Gastroesophageal sphincter (tissue), 4 donors: ENCODE data around the gene KIF5A. TPM values are rescaled to one million over a fixed set of nuclear protein-coding genes. Genes with fewer than 3 reads are reported as not detected.

Source experiments
- ATAC-seq: fragments of 150-250 bp; one replicate; pipeline ENCODE4 v1.9.1; 2016; ENCODE audit warnings: mild to moderate bottlenecking, moderate library complexity
- H3K27ac ChIP-seq, 4 donors: fragments of 200-600 bp; sonication (generic) in 3 of 4; 1 replicate in 3 of 4; 2 replicates in 1 of 4; pipeline ENCODE4 v1.5.1; 2016 to 2019
- H3K27me3 ChIP-seq: fragments of 200-600 bp; sonication (generic); one replicate; pipeline ENCODE4 v1.5.1; 2019
- H3K36me3 ChIP-seq, 2 donors: fragments of 200-600 bp; sonication (generic); one replicate each; pipeline ENCODE4 v1.5.1; 2019; ENCODE audit warnings: control low read depth in 1 of 2
- H3K4me1 ChIP-seq, 3 donors: fragments of 200-600 bp; sonication (generic); 1 replicate in 2 of 3; 2 replicates in 1 of 3; pipeline ENCODE4 v1.5.1; 2016 to 2019; ENCODE audit warnings: control low read depth in 2 of 3
- H3K4me3 ChIP-seq, 2 donors: fragments of 200-600 bp; sonication (generic); one replicate each; pipeline ENCODE4 v1.5.1; 2019; ENCODE audit warnings: mild to moderate bottlenecking in 1 of 2, moderate library complexity in 1 of 2
- H3K9me3 ChIP-seq, 3 donors: fragments of 200-600 bp; sonication (generic); one replicate each; pipeline ENCODE4 v1.5.1; 2017 to 2019; ENCODE audit warnings: control low read depth in 2 of 3
- CTCF ChIP-seq, 4 experiments: fragments of 200-600 bp in 2 of 4; fragments of 450-650 bp in 2 of 4; sonication (generic) in 1 of 4; IDR thresholded peaks; one replicate each; pipeline ENCODE4 v1.5.1; 2017 to 2019; ENCODE audit warnings: antibody characterized with exemption in 4 of 4, mild to moderate bottlenecking in 2 of 4, moderate library complexity in 2 of 4
- EP300 ChIP-seq: sonication (generic); formaldehyde crosslinking; IDR thresholded peaks from one replicate; pipeline ENCODE4 v1.6.1; 2017; ENCODE audit warnings: antibody characterized with exemption, mild to moderate bottlenecking
- POLR2A ChIP-seq, 2 donors: fragments of 450-650 bp; IDR thresholded peaks; one replicate each; pipeline ENCODE4 v1.6.1; 2017; ENCODE audit warnings: antibody characterized with exemption in 2 of 2, mild to moderate bottlenecking in 2 of 2, moderate library complexity in 1 of 2
- POLR2AphosphoS5 ChIP-seq: sonication (generic); formaldehyde crosslinking; IDR thresholded peaks from one replicate; pipeline ENCODE4 v1.6.1; 2017; ENCODE audit warnings: antibody characterized with exemption
- WGBS, 2 donors: methylation state at CpG; one replicate each; pipeline ENCODE4 v1.1.5; 2018; ENCODE audit warnings: low coverage in 1 of 2; 5-methylcytosine and 5-hydroxymethylcytosine counted together
- total RNA-seq, 4 donors: library from RNA; depleted of rRNA; stranded (reverse); fragments of >200 nt; gene quantifications; one replicate each; pipeline ENCODE4 v1.1.0, GENCODE V29; 2016

The KIF5A gene
- total RNA-seq, 4 donors from 2014 or later: 0.89 to 4.7 (median 1.6) TPM

- ATAC-seq: no peak
- Histone ChIP-seq H3K4me1 (peaks cover 0 to 16% (median 0%) of the 10 kb centered on the region in 3 donors), H3K9me3 (no peaks in the 10 kb centered on the region), H3K36me3 (peaks cover 0 to 93% of the 10 kb centered on the region in 2 donors), H3K27ac (no peak overlapping the region), H3K4me3 (no peak overlapping the region), H3K27me3 (no peaks in the 10 kb centered on the region)
- WGBS, 2 donors: 60 to 96% methylated on average over 1 to 7 of the region's 8 CpGs
- no peak for TF ChIP-seq POLR2AphosphoS5
- TF ChIP-seq CTCF (IDR thresholded peaks at IDR 0.05): no peak
- TF ChIP-seq POLR2A (IDR thresholded peaks at IDR 0.05): no peak
Observed at GRCh38 chr12:57533108-57533507, 16.7 kb upstream of the KIF5A start.

- no peak overlapping the region for H3K27ac ChIP-seq
- no peaks in the 10 kb centered on the region for H3K27me3 ChIP-seq
- peaks cover 0 to 11% (median 0%) of the 10 kb centered on the region in 3 donors for H3K4me1 ChIP-seq
- WGBS, 2 donors: 90 to 95% methylated on average over 2 to 5 of the region's 5 CpGs
- no peak for TF ChIP-seq EP300
- TF ChIP-seq POLR2A (IDR thresholded peaks at IDR 0.05): no peak
- no peak for TF ChIP-seq CTCF (IDR thresholded peaks at IDR 0.05)
- TF ChIP-seq POLR2AphosphoS5: no peak
- no peaks in the 10 kb centered on the region for H3K9me3 ChIP-seq
- H3K4me3 ChIP-seq: no peak overlapping the region
- ATAC-seq: no peak
- H3K36me3 ChIP-seq: peaks cover 0 to 93% of the 10 kb centered on the region in 2 donors
Observed at GRCh38 chr12:57534250-57534649, 15.6 kb upstream of the KIF5A start.

- Histone ChIP-seq H3K27ac (no peak overlapping the region), H3K27me3 (no peaks in the 10 kb centered on the region), H3K4me3 (no peak overlapping the region), H3K9me3 (no peaks in the 10 kb centered on the region), H3K36me3 (peaks cover 0 to 92% of the 10 kb centered on the region in 2 donors), H3K4me1 (peaks cover 0 to 5% (median 0%) of the 10 kb centered on the region in 3 donors)
- WGBS, 2 donors: 90% methylated on average over 1 to 2 of the region's 3 CpGs
- TF ChIP-seq POLR2AphosphoS5 (no peak), POLR2A (IDR thresholded peaks at IDR 0.05) (no peak), CTCF (IDR thresholded peaks at IDR 0.05) (no peak)
- ATAC-seq: no peak
Observed at GRCh38 chr12:57534991-57535543, 14.8 kb upstream of the KIF5A start.

GRCh38 chr12:57535764-57536596 lies 13.9 kb upstream of the KIF5A start:
- WGBS, 2 donors: 55 to 75% methylated on average over 3 to 6 of the region's 6 CpGs
- no peak for TF ChIP-seq EP300
- TF ChIP-seq POLR2A (IDR thresholded peaks at IDR 0.05): no peak
- no peak for TF ChIP-seq POLR2AphosphoS5
- TF ChIP-seq CTCF (IDR thresholded peaks at IDR 0.05): no peak
- Histone ChIP-seq H3K36me3 (peaks cover 0 to 86% of the 10 kb centered on the region in 2 donors), H3K27ac (no peak overlapping the region), H3K4me1 (peaks cover 0 to 5% (median 0%) of the 10 kb centered on the region in 3 donors), H3K27me3 (no peaks in the 10 kb centered on the region), H3K4me3 (no peak overlapping the region), H3K9me3 (no peaks in the 10 kb centered on the region)
- no peak for ATAC-seq

- Histone ChIP-seq H3K36me3 (peaks cover 0 to 86% of the 10 kb centered on the region in 2 donors), H3K4me3 (no peak overlapping the region)
Observed at GRCh38 chr12:57536597-57536942, 13.3 kb upstream of the KIF5A start.

More at GRCh38 chr12:57536597-57536942, 13.3 kb upstream of the KIF5A start:
- H3K4me1 ChIP-seq: peaks cover 0 to 5% (median 0%) of the 10 kb centered on the region in 3 donors
- no peaks in the 10 kb centered on the region for H3K9me3 ChIP-seq
- TF ChIP-seq POLR2AphosphoS5: no peak
- TF ChIP-seq EP300: no peak
- no peak for TF ChIP-seq CTCF (IDR thresholded peaks at IDR 0.05)
- TF ChIP-seq POLR2A (IDR thresholded peaks at IDR 0.05): no peak
- H3K27ac ChIP-seq: no peak overlapping the region
- H3K27me3 ChIP-seq: no peaks in the 10 kb centered on the region
- ATAC-seq: no peak
- WGBS, 2 donors: 100% methylated on average over 1 of the region's 1 CpG; no CpG with 5 or more reads in 1 of the 2 donors
